Activated naive CD8-positive, alpha-beta T cell treated with anti-CD3 and anti-CD28 coated beads for 36 hours (primary cell): ENCODE data around the gene CRHR2. TPM values are rescaled to one million over a fixed set of nuclear protein-coding genes. Genes with fewer than 3 reads are reported as not detected.
A peak's percentile ranks its signal among the peaks of the same experiment; 100 is the strongest.

ENCODE experiments used
- DNase-seq: peaks from one replicate; pipeline ENCODE4 v3.0.0; 2021
- H3K27ac Mint-ChIP-seq: one replicate; pipeline ENCODE4 v1.8.0; 2022; ENCODE audit warnings: mild to moderate bottlenecking, moderate library complexity, mixed read lengths
- H3K27me3 Mint-ChIP-seq: one replicate; pipeline ENCODE4 v1.8.0; 2022; ENCODE audit warnings: mild to moderate bottlenecking, mixed read lengths
- H3K36me3 Mint-ChIP-seq: one replicate; pipeline ENCODE4 v1.8.0; 2021; ENCODE audit warnings: mild to moderate bottlenecking, mixed read lengths
- H3K4me1 Mint-ChIP-seq: one replicate; pipeline ENCODE4 v1.8.0; 2021; ENCODE audit warnings: mixed read lengths
- H3K4me3 Mint-ChIP-seq: one replicate; pipeline ENCODE4 v1.8.0; 2022; ENCODE audit warnings: mild to moderate bottlenecking, moderate library complexity, mixed read lengths
- H3K9me3 Mint-ChIP-seq: one replicate; pipeline ENCODE4 v1.8.0; 2022; ENCODE audit warnings: mixed read lengths
- total RNA-seq, 2 experiments: library from RNA; stranded (reverse); gene quantifications; one replicate each; pipeline ENCODE4 v1.2.3, GENCODE V29; 2021

CRHR2 gene
- total RNA-seq, 2 experiments from 2014 or later = not detected

DNA sequence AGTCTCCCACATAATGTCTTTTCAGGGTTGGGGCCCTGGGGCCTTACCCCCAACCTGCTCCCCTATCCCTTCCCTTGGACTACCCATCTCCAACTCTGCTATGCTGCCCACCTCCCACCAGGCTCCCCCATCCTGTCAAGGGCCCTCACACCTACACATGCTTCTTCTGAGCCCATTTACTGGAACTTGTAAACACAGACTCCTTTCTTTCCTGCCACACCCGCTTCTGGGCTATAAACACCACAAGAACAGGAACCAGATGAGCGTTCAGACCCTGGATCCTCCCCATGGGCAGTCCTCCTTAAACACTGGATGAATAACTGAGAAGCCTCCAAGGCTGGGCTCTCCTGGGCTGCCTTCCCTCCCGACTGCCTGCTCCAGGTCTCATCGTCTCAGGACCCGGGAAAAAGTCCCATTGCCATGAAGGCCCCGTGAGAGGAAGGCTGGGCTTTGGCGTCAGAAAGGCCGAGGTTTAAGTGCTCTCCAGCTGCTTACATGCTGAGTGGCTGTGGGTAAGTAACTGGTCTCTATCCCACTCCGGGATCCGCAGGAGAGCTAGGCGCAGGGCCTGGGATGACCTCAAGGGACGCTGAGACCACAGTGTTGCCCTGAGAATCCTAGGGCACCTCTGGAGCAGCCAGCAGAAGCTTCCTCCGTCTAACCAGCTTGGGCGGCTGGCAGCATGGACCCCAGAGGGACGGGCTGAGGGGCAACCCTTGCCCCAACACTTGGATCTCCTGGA is 15.6 kb upstream of the CRHR2 start:
- H3K4me3 Mint-ChIP-seq = no peak overlapping the region

DNA sequence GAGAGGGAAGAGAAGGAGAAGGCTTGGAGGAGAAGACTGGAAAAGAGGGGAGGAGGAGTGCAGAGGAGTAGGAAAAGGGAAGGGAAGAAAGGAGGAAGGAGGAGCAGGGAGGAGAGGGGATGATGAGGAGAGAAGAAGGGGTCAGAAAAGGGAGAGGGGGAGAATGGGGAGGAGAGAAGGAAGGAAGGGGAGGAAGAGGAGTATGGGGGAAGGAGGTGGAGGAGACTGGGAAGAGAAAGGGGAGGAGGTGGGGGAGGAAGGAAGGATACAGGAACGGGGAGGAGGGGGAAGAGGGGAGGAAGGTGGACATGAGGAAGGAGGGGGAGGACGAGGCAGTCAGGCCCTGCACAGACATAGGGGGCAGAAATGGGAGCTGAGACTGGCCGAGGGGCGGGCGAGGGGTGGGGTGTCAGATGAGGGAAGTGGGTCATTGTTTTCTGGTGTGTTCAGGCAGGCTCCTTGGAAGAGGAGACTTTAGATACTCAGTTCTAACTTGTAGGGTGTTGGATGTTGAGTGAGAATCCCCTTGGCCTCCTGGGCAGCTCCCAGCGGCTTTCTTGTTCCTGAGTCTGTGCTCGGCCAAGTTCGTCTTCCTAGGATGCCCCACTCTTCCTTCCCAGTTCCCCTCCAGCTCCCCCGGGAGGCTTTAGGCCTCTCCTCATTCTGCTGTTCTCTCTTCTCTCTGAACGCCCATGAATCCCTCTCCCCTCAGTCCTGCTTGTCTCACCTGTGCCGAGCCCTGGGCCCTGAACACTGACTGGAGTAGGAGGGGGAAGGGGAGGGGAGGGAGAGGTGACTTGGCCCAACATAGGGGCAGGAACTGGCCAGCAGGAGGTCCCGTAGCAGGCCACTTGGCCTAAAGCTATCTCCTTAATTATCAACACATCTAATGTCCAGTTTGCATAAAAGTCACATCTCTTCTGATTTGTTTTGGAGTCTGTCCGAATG is 12.8 kb upstream of the CRHR2 start:
- Mint-ChIP-seq H3K4me1 (peaks cover 4% of the 10 kb centered on the region), H3K9me3 (no peaks in the 10 kb centered on the region), H3K4me3 (no peak overlapping the region), H3K36me3 (no peaks in the 10 kb centered on the region), H3K27me3 (no peaks in the 10 kb centered on the region), H3K27ac (no peak overlapping the region)
- DNase-seq = no peak

More for the DNA sequence above, 15.6 kb upstream of the CRHR2 start:
- Mint-ChIP-seq H3K36me3 (no peaks in the 10 kb centered on the region), H3K9me3 (no peaks in the 10 kb centered on the region), H3K27ac (no peak overlapping the region), H3K27me3 (no peaks in the 10 kb centered on the region), H3K4me1 (peaks cover 4% of the 10 kb centered on the region)
- DNase-seq = no peak

DNA sequence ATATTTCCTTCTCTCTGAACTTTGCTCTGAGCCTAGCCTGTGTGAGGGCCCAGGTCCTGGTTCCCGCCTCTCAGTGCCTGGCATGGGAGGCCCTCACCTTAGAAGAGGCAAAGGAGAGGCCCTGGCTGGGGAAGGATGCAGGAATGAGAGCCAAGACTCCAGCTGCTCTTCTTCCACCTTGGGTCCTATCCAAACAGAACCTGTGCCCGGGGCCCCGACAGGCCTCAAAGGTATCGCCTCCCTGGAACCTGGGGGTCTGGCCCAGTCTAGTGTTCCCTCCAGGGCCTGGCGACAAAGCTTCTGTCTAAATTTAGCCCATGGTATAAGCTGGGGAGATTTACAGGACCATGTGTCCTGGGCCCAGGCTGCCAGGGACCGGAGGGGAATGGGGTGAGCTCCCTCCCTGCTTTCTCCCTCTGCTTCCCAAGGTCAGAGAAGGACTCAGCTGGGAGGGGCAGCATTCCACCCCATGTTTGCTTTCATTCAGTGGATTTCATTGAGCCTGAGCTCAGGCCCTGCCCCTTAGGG is 12.0 kb upstream of the CRHR2 start:
- H3K4me3 Mint-ChIP-seq = no peak overlapping the region
- H3K36me3 Mint-ChIP-seq = no peaks in the 10 kb centered on the region
- no peak for DNase-seq
- H3K27ac Mint-ChIP-seq = no peak overlapping the region
- no peaks in the 10 kb centered on the region for H3K9me3 Mint-ChIP-seq
- H3K27me3 Mint-ChIP-seq = no peaks in the 10 kb centered on the region
- peaks cover 4% of the 10 kb centered on the region for H3K4me1 Mint-ChIP-seq

DNA sequence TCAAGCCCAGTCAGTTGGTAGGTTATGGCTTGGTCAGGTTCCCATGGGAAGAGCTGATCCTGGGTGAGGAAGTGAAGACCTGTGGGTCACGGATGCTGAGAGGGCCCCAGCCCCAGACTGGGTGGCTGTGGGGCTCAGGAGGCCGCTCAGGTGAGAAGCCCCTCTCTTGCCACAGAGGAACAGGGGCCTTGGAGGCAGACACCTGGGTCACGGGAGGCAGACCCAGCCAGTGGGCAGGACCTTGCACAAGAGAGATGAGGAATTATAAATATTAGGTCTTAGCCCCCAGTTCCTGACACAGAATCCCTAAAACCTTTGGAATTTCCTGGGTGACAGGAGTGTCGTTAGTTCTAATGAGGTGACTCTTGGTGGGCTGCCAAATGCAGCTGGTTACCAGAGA is 10.6 kb upstream of the CRHR2 start:
- Mint-ChIP-seq H3K4me3 (no peak overlapping the region), H3K27me3 (no peaks in the 10 kb centered on the region), H3K4me1 (peaks cover 4% of the 10 kb centered on the region), H3K27ac (no peak overlapping the region), H3K36me3 (no peaks in the 10 kb centered on the region), H3K9me3 (no peaks in the 10 kb centered on the region)
- DNase-seq = no peak

DNA sequence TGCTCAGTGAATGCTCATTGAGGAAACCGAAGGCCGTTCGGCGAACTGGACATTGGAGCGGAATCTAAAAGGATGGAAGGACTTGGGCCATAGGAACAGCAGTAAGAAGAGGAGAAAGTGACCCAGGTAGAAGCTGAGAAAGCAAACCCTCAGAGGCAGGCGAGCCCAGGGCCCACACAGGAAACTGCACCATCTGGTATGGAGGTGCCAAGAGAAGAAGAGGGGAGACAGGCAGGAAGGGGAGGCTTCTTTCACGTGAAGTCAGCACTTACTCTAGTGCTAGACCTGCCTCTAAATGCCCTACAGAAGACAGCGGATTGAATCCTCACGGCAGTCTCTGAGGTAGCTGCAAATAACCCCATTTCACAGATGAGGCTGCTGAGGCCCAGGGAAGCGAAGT is 10.2 kb upstream of the CRHR2 start:
- H3K4me3 Mint-ChIP-seq = no peak overlapping the region
- no peaks in the 10 kb centered on the region for H3K9me3 Mint-ChIP-seq
- H3K4me1 Mint-ChIP-seq = peaks cover 5% of the 10 kb centered on the region
- no peaks in the 10 kb centered on the region for H3K36me3 Mint-ChIP-seq
- H3K27ac Mint-ChIP-seq = no peak overlapping the region
- DNase-seq = no peak
- H3K27me3 Mint-ChIP-seq = no peaks in the 10 kb centered on the region

- H3K36me3 Mint-ChIP-seq = no peaks in the 10 kb centered on the region
Measured at GRCh38 chr7:30690011-30690410, 7.8 kb upstream of the CRHR2 start.

DNA sequence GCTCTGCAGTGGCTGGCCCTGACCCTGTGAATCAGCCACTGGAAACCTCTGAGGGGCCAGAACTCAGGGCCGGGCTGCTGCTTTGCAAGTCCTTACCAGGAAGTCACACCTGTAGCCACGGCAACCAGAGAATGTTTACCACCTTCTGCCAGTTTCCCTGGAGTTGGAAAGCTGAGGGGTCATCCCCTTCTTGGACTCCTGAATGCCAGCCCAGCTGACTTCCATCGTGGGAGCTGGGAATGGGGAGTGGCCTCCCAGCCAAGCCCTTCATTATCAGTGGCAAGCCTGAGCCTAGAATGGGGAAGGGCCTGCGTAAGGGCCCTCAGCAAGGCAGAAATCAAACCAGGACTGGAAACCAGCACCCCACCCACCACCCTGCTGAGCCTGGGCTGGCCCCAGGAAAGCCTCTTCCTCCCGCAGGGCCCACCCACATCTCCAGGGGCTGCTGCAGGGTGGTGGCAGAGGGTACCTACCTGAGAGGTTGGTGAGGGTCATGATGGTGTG is 6.5 kb upstream of the CRHR2 start:
- Mint-ChIP-seq H3K36me3 (no peaks in the 10 kb centered on the region), H3K4me1 (peaks cover 4% of the 10 kb centered on the region), H3K27me3 (peaks cover 8% of the 10 kb centered on the region), H3K27ac (no peak overlapping the region), H3K9me3 (no peaks in the 10 kb centered on the region), H3K4me3 (no peak overlapping the region)
- DNase-seq = no peak

More at GRCh38 chr7:30690011-30690410, 7.8 kb upstream of the CRHR2 start:
- Mint-ChIP-seq H3K9me3 (no peaks in the 10 kb centered on the region), H3K27me3 (peaks cover 1% of the 10 kb centered on the region), H3K27ac (no peak overlapping the region), H3K4me3 (no peak overlapping the region), H3K4me1 (peaks cover 4% of the 10 kb centered on the region)
- no peak for DNase-seq

GRCh38 chr7:30687604-30688003 is 5.3 kb upstream of the CRHR2 start:
- H3K9me3 Mint-ChIP-seq = no peaks in the 10 kb centered on the region
- DNase-seq = no peak
- peaks cover 18% of the 10 kb centered on the region for H3K27me3 Mint-ChIP-seq
- H3K4me1 Mint-ChIP-seq = peaks cover 8% of the 10 kb centered on the region
- no peak overlapping the region for H3K4me3 Mint-ChIP-seq
- no peak overlapping the region for H3K27ac Mint-ChIP-seq
- no peaks in the 10 kb centered on the region for H3K36me3 Mint-ChIP-seq

DNA sequence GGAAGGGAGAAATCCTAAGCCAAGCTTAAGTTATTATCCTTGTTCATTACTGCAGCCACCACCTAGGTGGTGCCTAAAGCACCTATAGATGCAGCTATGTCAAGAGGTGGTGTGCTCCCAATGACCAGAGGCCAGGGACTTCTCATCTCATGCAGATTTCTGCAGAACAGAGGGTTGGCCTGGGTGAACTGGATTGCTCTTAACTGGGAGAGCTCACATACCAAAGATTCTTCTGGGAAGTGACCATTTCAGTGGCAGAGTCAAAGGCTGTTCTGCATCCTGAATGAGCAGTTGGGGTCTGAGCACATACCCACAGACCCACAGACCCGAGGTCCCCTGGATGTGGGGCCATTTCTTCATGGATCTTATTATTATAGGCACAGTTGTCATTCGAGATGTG is 2.1 kb upstream of the CRHR2 start:
- H3K36me3 Mint-ChIP-seq = no peaks in the 10 kb centered on the region

GRCh38 chr7:30683816-30684215 is 1.6 kb upstream of the CRHR2 start:
- DNase-seq = no peak
- Mint-ChIP-seq H3K9me3 (no peaks in the 10 kb centered on the region), H3K4me1 (peaks cover 11% of the 10 kb centered on the region), H3K27me3 (peaks cover 48% of the 10 kb centered on the region), H3K27ac (no peak overlapping the region), H3K36me3 (no peaks in the 10 kb centered on the region), H3K4me3 (no peak overlapping the region)

More for the DNA sequence above, 2.1 kb upstream of the CRHR2 start:
- Mint-ChIP-seq H3K9me3 (no peaks in the 10 kb centered on the region), H3K4me3 (no peak overlapping the region), H3K4me1 (peaks cover 11% of the 10 kb centered on the region), H3K27me3 (peaks cover 43% of the 10 kb centered on the region), H3K27ac (no peak overlapping the region)
- no peak for DNase-seq

GRCh38 chr7:30683306-30683705 is 1.1 kb upstream of the CRHR2 start:
- Mint-ChIP-seq H3K36me3 (no peaks in the 10 kb centered on the region), H3K27me3 (peaks cover 53% of the 10 kb centered on the region), H3K9me3 (no peaks in the 10 kb centered on the region), H3K4me1 (peaks cover 11% of the 10 kb centered on the region), H3K27ac (no peak overlapping the region), H3K4me3 (no peak overlapping the region)
- DNase-seq = no peak

- Mint-ChIP-seq H3K4me3 (peak overlapping the region; percentile 60), H3K27ac (no peak overlapping the region), H3K27me3 (peaks cover 57% of the 10 kb centered on the region), H3K9me3 (no peaks in the 10 kb centered on the region), H3K4me1 (peaks cover 7% of the 10 kb centered on the region), H3K36me3 (no peaks in the 10 kb centered on the region)
- DNase-seq = peak; percentile 11
Measured at GRCh38 chr7:30681815-30682211, 443 bp downstream of the CRHR2 start.

DNA sequence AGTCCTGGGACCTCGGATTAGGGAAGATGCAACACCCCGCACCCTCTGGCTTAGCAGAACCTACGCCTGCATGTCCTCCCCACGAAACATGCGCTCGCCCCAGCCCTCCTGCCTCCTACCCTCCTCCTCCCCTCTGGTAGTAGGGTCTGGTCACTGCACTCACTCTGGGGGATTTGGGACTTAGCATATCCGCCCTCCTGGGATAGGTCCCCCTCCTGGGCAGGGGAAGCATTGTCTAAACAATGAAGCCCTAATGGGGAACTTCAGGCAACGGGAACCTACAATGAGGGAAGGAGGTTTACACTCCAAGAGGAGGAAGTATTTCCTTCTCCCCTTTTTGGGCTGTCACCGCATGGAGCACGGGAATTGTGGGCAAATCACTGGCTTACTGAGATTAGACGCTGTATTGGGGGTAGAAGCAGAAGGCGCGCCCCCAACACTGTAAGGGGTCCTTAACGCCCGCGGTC is 892 bp downstream of the CRHR2 start:
- DNase-seq = no peak
- Mint-ChIP-seq H3K4me3 (peak overlapping the region; percentile 46), H3K4me1 (peaks cover 7% of the 10 kb centered on the region), H3K36me3 (no peaks in the 10 kb centered on the region), H3K9me3 (no peaks in the 10 kb centered on the region), H3K27me3 (peaks cover 59% of the 10 kb centered on the region), H3K27ac (no peak overlapping the region)

- Mint-ChIP-seq H3K4me3 (no peak overlapping the region), H3K36me3 (no peaks in the 10 kb centered on the region), H3K9me3 (no peaks in the 10 kb centered on the region), H3K27ac (no peak overlapping the region), H3K4me1 (peaks cover 7% of the 10 kb centered on the region), H3K27me3 (peaks cover 56% of the 10 kb centered on the region)
- no peak for DNase-seq
Measured at GRCh38 chr7:30679664-30680063, 2.6 kb downstream of the CRHR2 start.

- Mint-ChIP-seq H3K27me3 (peaks cover 53% of the 10 kb centered on the region), H3K4me1 (peaks cover 7% of the 10 kb centered on the region), H3K27ac (no peak overlapping the region), H3K36me3 (no peaks in the 10 kb centered on the region), H3K4me3 (no peak overlapping the region), H3K9me3 (no peaks in the 10 kb centered on the region)
- no peak for DNase-seq
Measured at GRCh38 chr7:30678805-30679204, 3.5 kb downstream of the CRHR2 start.
